Stromal cell of bone marrow (primary cell): ENCODE measurements around the gene MKI67.
A peak's percentile ranks its signal among the peaks of the same experiment; 100 is the strongest.
"Not testable (repeated sequence)": the region's sequence is repeated elsewhere in the genome, so short reads cannot be mapped to it uniquely, and the experiment has no call there.

Source experiments
- DNase-seq: peaks from one replicate; pipeline ENCODE4 v3.0.0-alpha.2; 2012; ENCODE audit warnings: low read depth

MKI67 gene

GRCh38 chr10:128125944-128126764, at the start of gene MKI67:
MKI67 (minus strand) TSS chr10:128126423; CDS start chr10:128125667, 756 bp downstream.
- peak; percentile 82 for DNase-seq

- DNase-seq, result no peak
Observed at GRCh38 chr10:128174581-128175559, 48.6 kb upstream of the MKI67 start.

- no peak for DNase-seq
Observed at GRCh38 chr10:128173386-128173785, 47.2 kb upstream of the MKI67 start.

- no peak for DNase-seq
Observed at GRCh38 chr10:128172756-128173155, 46.5 kb upstream of the MKI67 start.

- no peak for DNase-seq
Observed at GRCh38 chr10:128169811-128170379, 43.7 kb upstream of the MKI67 start.

GRCh38 chr10:128167926-128168520, 41.8 kb upstream of the MKI67 start:
- DNase-seq, result no peak

- not testable (repeated sequence) for DNase-seq
Observed at GRCh38 chr10:128167123-128167522, 40.9 kb upstream of the MKI67 start.

- no peak for DNase-seq
Observed at GRCh38 chr10:128166151-128166550, 39.9 kb upstream of the MKI67 start.

GRCh38 chr10:128165536-128165935, 39.3 kb upstream of the MKI67 start:
- no peak for DNase-seq

- DNase-seq, result no peak
Observed at GRCh38 chr10:128163701-128164100, 37.5 kb upstream of the MKI67 start.

GRCh38 chr10:128161031-128161430, 34.8 kb upstream of the MKI67 start:
- no peak for DNase-seq

- no peak for DNase-seq
Observed at GRCh38 chr10:128160297-128160711, 34.1 kb upstream of the MKI67 start.

- DNase-seq, result no peak
Observed at GRCh38 chr10:128158021-128158795, 32.0 kb upstream of the MKI67 start.

GRCh38 chr10:128156999-128157755, 31.0 kb upstream of the MKI67 start:
- DNase-seq, result no peak

- DNase-seq, result no peak
Observed at GRCh38 chr10:128152741-128153580, 26.7 kb upstream of the MKI67 start.

GRCh38 chr10:128151031-128151430, 24.8 kb upstream of the MKI67 start:
- no peak for DNase-seq

- no peak for DNase-seq
Observed at GRCh38 chr10:128150561-128150960, 24.3 kb upstream of the MKI67 start.

GRCh38 chr10:128150045-128150493, 23.8 kb upstream of the MKI67 start:
- DNase-seq, result peak; percentile 28

GRCh38 chr10:128149267-128150014, 23.2 kb upstream of the MKI67 start:
- no peak for DNase-seq
